ENCODE measurements around the gene HIGD1A.

DNA sequence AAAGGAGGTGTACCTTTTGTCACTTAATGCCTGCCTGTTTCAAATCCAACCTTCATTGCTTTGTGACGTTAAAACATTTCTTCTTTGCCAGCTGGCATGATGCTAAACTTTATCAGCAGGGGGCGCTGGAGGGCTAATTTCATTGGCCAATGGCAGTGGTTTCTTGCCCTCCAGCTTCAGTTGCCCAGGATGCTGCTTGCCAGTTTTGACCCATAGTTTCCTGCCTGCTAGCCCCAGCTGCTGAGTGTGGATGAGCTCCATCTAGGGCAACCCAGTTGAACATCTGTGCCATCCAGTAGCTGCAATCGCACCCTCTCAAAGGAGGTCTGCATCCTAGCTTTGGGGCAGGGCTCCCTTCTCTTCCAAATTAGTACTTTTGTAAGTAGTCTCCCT, 27.0 kb upstream of the HIGD1A start:
- TF ChIP-seq, protein P1, sequence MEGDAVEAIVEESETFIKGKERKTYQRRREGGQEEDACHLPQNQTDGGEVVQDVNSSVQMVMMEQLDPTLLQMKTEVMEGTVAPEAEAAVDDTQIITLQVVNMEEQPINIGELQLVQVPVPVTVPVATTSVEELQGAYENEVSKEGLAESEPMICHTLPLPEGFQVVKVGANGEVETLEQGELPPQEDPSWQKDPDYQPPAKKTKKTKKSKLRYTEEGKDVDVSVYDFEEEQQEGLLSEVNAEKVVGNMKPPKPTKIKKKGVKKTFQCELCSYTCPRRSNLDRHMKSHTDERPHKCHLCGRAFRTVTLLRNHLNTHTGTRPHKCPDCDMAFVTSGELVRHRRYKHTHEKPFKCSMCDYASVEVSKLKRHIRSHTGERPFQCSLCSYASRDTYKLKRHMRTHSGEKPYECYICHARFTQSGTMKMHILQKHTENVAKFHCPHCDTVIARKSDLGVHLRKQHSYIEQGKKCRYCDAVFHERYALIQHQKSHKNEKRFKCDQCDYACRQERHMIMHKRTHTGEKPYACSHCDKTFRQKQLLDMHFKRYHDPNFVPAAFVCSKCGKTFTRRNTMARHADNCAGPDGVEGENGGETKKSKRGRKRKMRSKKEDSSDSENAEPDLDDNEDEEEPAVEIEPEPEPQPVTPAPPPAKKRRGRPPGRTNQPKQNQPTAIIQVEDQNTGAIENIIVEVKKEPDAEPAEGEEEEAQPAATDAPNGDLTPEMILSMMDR (IDR thresholded peaks at IDR 0.05): no peak
- no peak for TF ChIP-seq POLR2A (IDR thresholded peaks at IDR 0.05)

All from lower leg skin (tissue), 3 donors.